GM18526 (cell line): ENCODE measurements around the gene SH3BP4.

Experiments
- POLR2A ChIP-seq: IDR thresholded peaks from 3 replicates; pipeline ENCODE4 v1.6.1; 2011; ENCODE audit not compliant: insufficient read length; ENCODE audit errors: extremely low read depth

The SH3BP4 gene

GRCh38 chr2:235094457-235094856 is 142.6 kb downstream of the SH3BP4 start:
- no peak for TF ChIP-seq POLR2A

- TF ChIP-seq POLR2A, result no peak
These were observed 143.8 kb downstream of the SH3BP4 start for GRCh38 chr2:235095569-235095968.

GRCh38 chr2:235096447-235096846 is 144.6 kb downstream of the SH3BP4 start:
- TF ChIP-seq POLR2A, result no peak

GRCh38 chr2:235097196-235097595 is 145.4 kb downstream of the SH3BP4 start:
- TF ChIP-seq POLR2A, result no peak

GRCh38 chr2:235098269-235098668 is 146.5 kb downstream of the SH3BP4 start:
- TF ChIP-seq POLR2A, result no peak

- TF ChIP-seq POLR2A, result no peak
These were observed 147.1 kb downstream of the SH3BP4 start for GRCh38 chr2:235098736-235099494.

- no peak for TF ChIP-seq POLR2A
These were observed 151.1 kb downstream of the SH3BP4 start for GRCh38 chr2:235102896-235103295.
